ENCODE data around the gene NPFF. TPM values are rescaled to one million over a fixed set of nuclear protein-coding genes. Genes with fewer than 3 reads are reported as not detected.

The NPFF gene
- total and polyA plus RNA-seq, 2 of the 13 experiments (the other 11 are each of a cell fraction or from before 2014, with no cell fraction given), result not detected

- no peak for FAIRE-seq
- peaks cover 43% of the 10 kb centered on the region for H4K20me1 ChIP-seq (ENCODE audit: insufficient read depth, low read length)
- H3K27me3 ChIP-seq (ENCODE audit: control insufficient read depth in 1 of 2, insufficient read depth in 2 of 2, low read length in 2 of 2), result no peaks in the 10 kb centered on the region
- no peak overlapping the region for H3K27ac ChIP-seq (ENCODE audit: extremely low read length, insufficient read depth, low read length)
- peaks cover 52 to 96% of the 10 kb centered on the region in 2 experiments for H3K36me3 ChIP-seq (replicated peaks in 1 of 2; ENCODE audit: control insufficient read depth in 1 of 2, insufficient read depth in 2 of 2, low read length in 2 of 2)
- no peak for TF ChIP-seq NFE2L1 (CRISPR knock-in tag; IDR thresholded peaks at IDR 0.05; ENCODE audit: borderline replicate concordance)
- peak; percentile 45; the same call in 1 of the 2 replicates for TF ChIP-seq RBFOX2 (IDR thresholded peaks at IDR 0.05; ENCODE audit: low read depth, low read length)
- no peak for TF ChIP-seq TEAD3 (CRISPR knock-in tag; optimal IDR thresholded peaks at IDR 0.05; ENCODE audit: borderline replicate concordance)
- TF ChIP-seq MIER3 (CRISPR knock-in tag; IDR thresholded peaks at IDR 0.05; ENCODE audit: borderline replicate concordance), result no peak
- TF ChIP-seq ZZZ3 (CRISPR knock-in tag; IDR thresholded peaks at IDR 0.05; ENCODE audit: borderline replicate concordance), result no peak
- no peak for TF ChIP-seq HES4 (CRISPR knock-in tag; IDR thresholded peaks at IDR 0.05; ENCODE audit: borderline replicate concordance)
- TF ChIP-seq PHF21A (CRISPR knock-in tag; IDR thresholded peaks at IDR 0.05), result no peak
- intact Hi-C loops (cut with micrococcal nuclease; ENCODE audit: unreplicated experiment) (loop anchor here (5.0 kb wide), 1 partner anchor 35 kb away; the partner anchor contains the start of gene NPFF), in situ Hi-C loops (cut with HindIII; ENCODE audit: extremely low pct_ligation_motif_present, low pct_unique_long_range_greater_than_20kb) (no loop called here)
- no peak overlapping the region for H2AFZ ChIP-seq (ENCODE audit: low read length)
- BruUV-seq (replicated peaks), result TSS peak; percentile 2
- CTCF ChIA-PET (ENCODE audit: low intra/inter-chr PET ratio, low total read pairs), result no interaction called here
- DNase-seq (ENCODE audit: low spot score), result no peak
- no peak overlapping the region for H3K4me3 ChIP-seq (replicated peaks in 1 of 3; ENCODE audit: insufficient read depth in 1 of 3, low read depth in 2 of 3, low read length in 3 of 3)
- WGBS (ENCODE audit: low lambda C conversion rate), result 100% methylated on average over 1 of the region's 1 CpG
- POLR2A ChIA-PET, result interaction anchor here (0.7 to 2.1 kb wide), 3 partner anchors 10 to 24 kb away, joined by 3 to 10 read pairs (median 3); no protein-coding TSS in a partner anchor
- no peak overlapping the region for H3K9ac ChIP-seq (ENCODE audit: insufficient read depth, low read depth, low read length)
- H3K79me2 ChIP-seq (ENCODE audit: insufficient read depth, low read length), result peaks cover 30% of the 10 kb centered on the region
- ATAC-seq, result no peak
- H3K4me2 ChIP-seq (ENCODE audit: low read depth, low read length), result no peak overlapping the region
- no peaks in the 10 kb centered on the region; the same call in 1 of the 2 replicates for H3K4me1 ChIP-seq (ENCODE audit: insufficient read depth, low read length)
- no peaks in the 10 kb centered on the region for H3K9me3 ChIP-seq (ENCODE audit: low read length)
Measured at GRCh38 chr12:53472056-53472582, 35.2 kb downstream of the NPFF start.

DNA sequence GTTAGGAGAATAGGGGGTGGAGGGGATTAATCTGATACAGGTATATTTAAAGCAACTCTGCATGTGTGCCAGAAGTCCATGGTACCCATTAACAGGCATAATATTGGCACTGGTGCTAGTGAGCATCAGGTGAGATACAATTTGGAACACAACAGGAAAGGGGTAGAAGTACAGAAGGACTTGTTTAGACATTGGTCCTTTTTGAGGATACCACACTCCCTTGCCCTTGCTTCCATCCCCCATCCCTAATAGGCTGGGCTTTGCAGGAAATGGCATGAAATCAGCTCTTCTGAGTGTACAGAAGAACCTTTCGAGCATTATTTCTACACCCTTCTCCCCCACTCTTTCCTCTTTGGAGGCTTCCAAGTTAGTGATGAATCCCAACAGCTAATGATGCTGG, 39.0 kb downstream of the NPFF start:
- ChIA-PET POLR2A (interaction anchor here (1.0 kb wide), 1 partner anchor 10 kb away, joined by 3 read pairs; no protein-coding TSS in a partner anchor), CTCF (ENCODE audit: low intra/inter-chr PET ratio, low total read pairs) (no interaction called here)
- 96% methylated on average over 1 of the region's 1 CpG for WGBS (ENCODE audit: low lambda C conversion rate)
- BruUV-seq (replicated peaks), result no TSS peak
- Histone ChIP-seq H3K9ac (ENCODE audit: insufficient read depth, low read depth, low read length) (no peak overlapping the region), H3K27me3 (ENCODE audit: control insufficient read depth in 1 of 2, insufficient read depth in 2 of 2, low read length in 2 of 2) (no peaks in the 10 kb centered on the region), H3K4me3 (replicated peaks in 1 of 3; ENCODE audit: insufficient read depth in 1 of 3, low read depth in 2 of 3, low read length in 3 of 3) (no peak overlapping the region), H3K36me3 (replicated peaks in 1 of 2; ENCODE audit: control insufficient read depth in 1 of 2, insufficient read depth in 2 of 2, low read length in 2 of 2) (peaks cover 53 to 94% of the 10 kb centered on the region in 2 experiments), H3K4me2 (ENCODE audit: low read depth, low read length) (no peak overlapping the region), H3K27ac (ENCODE audit: extremely low read length, insufficient read depth, low read length) (no peak overlapping the region), H3K4me1 (ENCODE audit: insufficient read depth, low read length) (peaks cover 24% of the 10 kb centered on the region), H2AFZ (ENCODE audit: low read length) (no peak overlapping the region), H4K20me1 (ENCODE audit: insufficient read depth, low read length) (peaks cover 52% of the 10 kb centered on the region), H3K79me2 (ENCODE audit: insufficient read depth, low read length) (peaks cover 41% of the 10 kb centered on the region), H3K9me3 (ENCODE audit: low read length) (no peaks in the 10 kb centered on the region)
- FAIRE-seq (no peak), ATAC-seq (no peak), DNase-seq (ENCODE audit: low spot score) (no peak)
- in situ Hi-C loops (cut with HindIII; ENCODE audit: extremely low pct_ligation_motif_present, low pct_unique_long_range_greater_than_20kb) (no loop called here), intact Hi-C loops (cut with micrococcal nuclease; ENCODE audit: unreplicated experiment) (no loop called here)
- TF ChIP-seq POLR2A (IDR thresholded peaks at IDR 0.05; ENCODE audit: insufficient read depth in 1 of 2, low read depth in 2 of 2, low read length in 2 of 2), result peak in 1 of 2 experiments; percentile 50; a peak in 1 of 4 replicates
- no peak for TF ChIP-seq ZSCAN30 (CRISPR knock-in tag; IDR thresholded peaks at IDR 0.05)
- TF ChIP-seq RBFOX2 (IDR thresholded peaks at IDR 0.05; ENCODE audit: low read depth, low read length), result peak; percentile 63
- TF ChIP-seq RBM22 (optimal IDR thresholded peaks at IDR 0.05; ENCODE audit: low read length), result peak; percentile 89
